Effector CD8-positive, alpha-beta T cell (primary cell): Measurements from ENCODE around the gene LRP1B.
"Not testable (repeated sequence)": the region's sequence is repeated elsewhere in the genome, so short reads cannot be mapped to it uniquely, and the experiment has no call there.

Source experiments
- DNase-seq: peaks from one replicate; lab custom pipeline; 2025; lab: John Stamatoyannopoulos, UW

The LRP1B gene

GRCh38 chr2:140604096-140604495 is 1526.7 kb downstream of the LRP1B start:
- no peak for DNase-seq

- no peak for DNase-seq
These were observed 1527.4 kb downstream of the LRP1B start for GRCh38 chr2:140603416-140603815.

- DNase-seq, result no peak
These were observed 1529.0 kb downstream of the LRP1B start for GRCh38 chr2:140601801-140602200.

GRCh38 chr2:140601342-140601741 is 1529.5 kb downstream of the LRP1B start:
- no peak for DNase-seq

- DNase-seq, result no peak
These were observed 1530.7 kb downstream of the LRP1B start for GRCh38 chr2:140600116-140600515.

GRCh38 chr2:140597836-140598235 is 1533.0 kb downstream of the LRP1B start:
- DNase-seq, result no peak

- no peak for DNase-seq
These were observed 1533.6 kb downstream of the LRP1B start for GRCh38 chr2:140597205-140597604.

- DNase-seq, result no peak
These were observed 1534.4 kb downstream of the LRP1B start for GRCh38 chr2:140596447-140596846.

GRCh38 chr2:140595107-140595506 is 1535.7 kb downstream of the LRP1B start:
- no peak for DNase-seq

GRCh38 chr2:140593132-140593531 is 1537.7 kb downstream of the LRP1B start:
- DNase-seq, result no peak

- no peak for DNase-seq
These were observed 1541.1 kb downstream of the LRP1B start for GRCh38 chr2:140589696-140590095.

- DNase-seq, result no peak
These were observed 1541.5 kb downstream of the LRP1B start for GRCh38 chr2:140589273-140589672.

- no peak for DNase-seq
These were observed 1544.4 kb downstream of the LRP1B start for GRCh38 chr2:140586379-140586778.

GRCh38 chr2:140585016-140585415 is 1545.8 kb downstream of the LRP1B start:
- DNase-seq, result no peak

GRCh38 chr2:140584471-140584870 is 1546.3 kb downstream of the LRP1B start:
- no peak for DNase-seq

GRCh38 chr2:140580532-140581151 is 1550.2 kb downstream of the LRP1B start:
- no peak for DNase-seq

GRCh38 chr2:140577453-140577852 is 1553.4 kb downstream of the LRP1B start:
- DNase-seq, result no peak

GRCh38 chr2:140567734-140568133 is 1563.1 kb downstream of the LRP1B start:
- no peak for DNase-seq

GRCh38 chr2:140565756-140566155 is 1565.1 kb downstream of the LRP1B start:
- DNase-seq, result no peak

- no peak for DNase-seq
These were observed 1575.1 kb downstream of the LRP1B start for GRCh38 chr2:140555701-140556100.

- no peak for DNase-seq
These were observed 1578.2 kb downstream of the LRP1B start for GRCh38 chr2:140552634-140553033.

GRCh38 chr2:140551287-140551686 is 1579.5 kb downstream of the LRP1B start:
- no peak for DNase-seq

- no peak for DNase-seq
These were observed 1580.0 kb downstream of the LRP1B start for GRCh38 chr2:140550821-140551220.

- not testable (repeated sequence) for DNase-seq
These were observed 1586.0 kb downstream of the LRP1B start for GRCh38 chr2:140544769-140545168.
